GM12878 (cell line): ENCODE results near the gene MAML2.

Experiments used
- CREM ChIP-seq: IDR thresholded peaks from 2 replicates; pipeline ENCODE4 v1.6.1; 2014; ENCODE audit warnings: antibody characterized with exemption, low read depth
- CUX1 ChIP-seq: IDR thresholded peaks from 2 replicates; pipeline ENCODE4 v1.6.1; 2012; ENCODE audit warnings: improper control_type of control experiment, low read depth, low read length; ENCODE audit not compliant: insufficient replicate concordance
- FOS ChIP-seq: IDR thresholded peaks from 3 replicates; pipeline ENCODE4 v1.6.1; 2011; ENCODE audit warnings: borderline replicate concordance; ENCODE audit not compliant: insufficient read length; ENCODE audit errors: extremely low read depth
- FOXK2 ChIP-seq: fragments of 450-650 bp; IDR thresholded peaks from 2 replicates; pipeline ENCODE4 v1.6.1; 2017; ENCODE audit warnings: mild to moderate bottlenecking, moderate library complexity
- GABPA ChIP-seq: IDR thresholded peaks from 2 replicates; pipeline ENCODE4 v1.6.1; 2014; ENCODE audit warnings: antibody characterized with exemption, low read depth, mild to moderate bottlenecking, inconsistent platforms
- NFIC ChIP-seq: IDR thresholded peaks from 2 replicates; pipeline ENCODE4 v1.6.1; 2012; ENCODE audit warnings: low read depth, mild to moderate bottlenecking, inconsistent platforms, low read length, moderate library complexity
- RELA ChIP-seq: fragments of 450-650 bp; IDR thresholded peaks from 2 replicates; pipeline ENCODE4 v1.8.0; 2014; ENCODE audit warnings: borderline replicate concordance; ENCODE audit not compliant: partially characterized antibody
- SUPT20H ChIP-seq: IDR thresholded peaks from 2 replicates; pipeline ENCODE4 v1.6.1; 2011; ENCODE audit warnings: low read depth, mild to moderate bottlenecking, low read length, moderate library complexity, borderline replicate concordance; ENCODE audit not compliant: control insufficient read depth
- ZZZ3 ChIP-seq: IDR thresholded peaks from 2 replicates; pipeline ENCODE4 v1.6.1; 2011; ENCODE audit warnings: low read depth; ENCODE audit not compliant: control insufficient read depth, insufficient read length
- TF ChIP-seq, protein P1 (sequence below): IDR thresholded peaks from 2 replicates; pipeline ENCODE4 v1.6.1; 2011; ENCODE audit warnings: low read depth, low read length, improper control_type of control experiment, borderline replicate concordance

GRCh38 chr11:96366024-96366423, 23.0 kb upstream of the MAML2 start:
- TF ChIP-seq RELA (no peak), GABPA (no peak), FOXK2 (no peak), CREM (no peak), SUPT20H (no peak), FOS (no peak), NFIC (no peak), CUX1 (no peak), ZZZ3 (no peak)
- TF ChIP-seq, protein P1, sequence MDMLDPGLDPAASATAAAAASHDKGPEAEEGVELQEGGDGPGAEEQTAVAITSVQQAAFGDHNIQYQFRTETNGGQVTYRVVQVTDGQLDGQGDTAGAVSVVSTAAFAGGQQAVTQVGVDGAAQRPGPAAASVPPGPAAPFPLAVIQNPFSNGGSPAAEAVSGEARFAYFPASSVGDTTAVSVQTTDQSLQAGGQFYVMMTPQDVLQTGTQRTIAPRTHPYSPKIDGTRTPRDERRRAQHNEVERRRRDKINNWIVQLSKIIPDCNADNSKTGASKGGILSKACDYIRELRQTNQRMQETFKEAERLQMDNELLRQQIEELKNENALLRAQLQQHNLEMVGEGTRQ: no peak
